ENCODE measurements around the gene SETD1B.
A peak's percentile ranks its signal among the peaks of the same experiment; 100 is the strongest.

GRCh38 chr12:121811434-121812319, 7.9 kb downstream of the SETD1B start:
- peak; percentile 84 for TF ChIP-seq CTCF (IDR thresholded peaks at IDR 0.05; ENCODE audit: borderline replicate concordance, extremely low read depth, low read length, poor library complexity, severe bottlenecking)
- TF ChIP-seq EZH2 (IDR thresholded peaks at IDR 0.05; ENCODE audit: borderline replicate concordance, low read depth, low read length, severe bottlenecking), result no peak

Measured in DND-41 (cell line).